GM18520 (cell line): ENCODE data around the gene ATXN1L.
"Not testable (repeated sequence)": the region's sequence is repeated elsewhere in the genome, so short reads cannot be mapped to it uniquely, and the experiment has no call there.

Experiments
- ATAC-seq: cut with Tn5 transposase; IDR thresholded peaks from one replicate; pipeline ENCODE4 v1.9.1; 2021; ENCODE audit not compliant: unreplicated experiment

The ATXN1L gene

DNA sequence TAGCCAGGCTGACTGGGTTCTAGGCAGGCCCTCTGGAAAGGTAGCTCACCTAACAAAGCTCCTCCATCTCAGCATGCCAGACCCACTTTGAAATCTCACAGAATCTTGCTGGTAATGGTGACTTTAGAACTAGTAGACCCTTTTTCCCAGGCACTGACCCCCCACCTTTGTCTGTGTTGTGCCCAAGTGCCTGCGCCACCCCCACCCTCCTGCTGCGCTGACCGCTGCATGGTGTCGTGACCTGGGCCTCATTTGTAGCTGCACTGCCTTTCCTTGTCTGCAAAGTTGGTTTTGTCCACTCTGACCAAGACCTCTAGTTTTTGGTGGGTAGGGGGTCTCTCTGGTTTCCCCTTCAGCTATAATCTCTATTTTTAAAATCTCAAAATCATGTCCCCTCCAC is 6.8 kb downstream of the ATXN1L start:
- no peak for ATAC-seq

DNA sequence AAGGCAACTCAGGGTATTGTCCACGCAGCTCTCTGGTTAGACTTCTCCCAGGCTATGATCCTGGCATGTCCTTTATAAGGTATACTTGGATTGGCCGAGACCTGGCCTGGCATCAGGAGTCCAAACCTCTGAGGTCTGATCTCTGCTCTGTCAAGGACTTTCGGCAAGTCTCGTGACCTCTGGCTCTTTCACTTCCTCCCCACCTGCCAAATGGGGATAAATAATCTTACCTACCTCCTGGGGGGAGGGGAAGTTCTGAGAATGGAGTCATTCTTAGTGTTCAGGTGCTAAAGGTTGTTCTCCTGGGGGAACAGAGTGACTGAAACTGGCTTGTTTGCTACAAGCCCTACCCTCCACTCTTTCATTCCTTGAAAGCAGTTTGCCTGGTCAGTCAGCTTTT is 7.6 kb downstream of the ATXN1L start:
- ATAC-seq, result no peak

DNA sequence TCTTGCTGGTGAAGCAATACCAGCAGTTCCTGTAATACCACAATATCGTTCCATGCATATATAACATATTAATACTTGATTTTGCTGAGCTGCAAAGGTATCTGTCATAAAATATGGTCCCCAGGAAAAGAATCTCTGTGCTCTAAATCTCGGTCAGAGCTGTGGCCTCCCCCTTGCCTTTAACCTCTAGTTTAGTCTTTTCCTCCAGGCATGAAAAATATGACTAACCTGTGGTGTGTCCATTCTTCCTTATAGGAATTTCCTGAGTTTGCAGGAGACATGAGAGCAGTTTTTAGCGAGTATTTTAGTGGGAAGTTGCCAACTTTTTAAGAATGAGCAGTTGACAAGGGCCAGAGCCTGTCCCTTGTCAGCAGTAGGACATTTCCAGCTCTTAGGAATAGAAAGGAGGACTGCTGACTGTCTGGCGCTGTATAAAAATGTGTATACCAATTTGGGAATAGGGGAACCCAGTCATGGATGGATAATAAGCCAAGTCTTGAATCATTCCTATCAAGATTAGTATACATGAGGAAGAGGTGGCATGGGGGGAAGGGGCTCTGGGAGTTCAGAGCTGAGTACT is 8.7 kb downstream of the ATXN1L start:
- no peak for ATAC-seq

DNA sequence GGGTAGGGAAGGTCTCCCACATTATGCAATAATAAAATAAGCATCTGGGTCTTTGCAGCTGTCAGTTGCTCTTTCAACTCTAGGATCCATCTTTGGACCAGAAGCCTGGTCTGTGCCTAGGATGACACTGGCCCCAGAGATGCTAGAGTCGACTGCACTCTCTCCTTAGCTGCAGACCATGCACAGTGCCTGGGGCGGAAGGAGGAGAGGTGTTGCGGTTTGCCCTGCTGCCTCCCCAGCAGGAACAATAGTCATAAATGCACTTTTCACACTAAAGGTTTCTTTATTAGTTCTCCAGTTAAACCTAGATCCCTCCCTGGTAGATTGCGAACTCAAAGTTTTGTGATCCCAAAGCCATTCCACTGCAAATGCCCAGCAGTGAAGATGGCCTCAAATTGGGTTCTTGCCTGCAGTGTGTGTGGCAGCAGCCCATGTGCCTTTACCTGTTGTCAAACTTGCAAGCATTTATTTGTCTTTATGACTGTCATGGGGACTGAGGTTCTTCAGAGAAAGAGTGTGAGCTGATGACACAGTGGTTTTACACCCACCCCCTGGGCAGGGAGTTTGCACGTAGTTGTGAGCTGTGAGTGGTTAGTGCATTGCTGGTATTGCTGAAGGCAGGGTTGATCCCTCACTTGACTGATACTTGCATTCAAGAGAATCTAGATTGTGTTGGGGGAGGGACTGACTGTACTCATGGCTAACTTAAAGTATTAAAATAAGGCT is 10.3 kb downstream of the ATXN1L start:
- no peak for ATAC-seq

DNA sequence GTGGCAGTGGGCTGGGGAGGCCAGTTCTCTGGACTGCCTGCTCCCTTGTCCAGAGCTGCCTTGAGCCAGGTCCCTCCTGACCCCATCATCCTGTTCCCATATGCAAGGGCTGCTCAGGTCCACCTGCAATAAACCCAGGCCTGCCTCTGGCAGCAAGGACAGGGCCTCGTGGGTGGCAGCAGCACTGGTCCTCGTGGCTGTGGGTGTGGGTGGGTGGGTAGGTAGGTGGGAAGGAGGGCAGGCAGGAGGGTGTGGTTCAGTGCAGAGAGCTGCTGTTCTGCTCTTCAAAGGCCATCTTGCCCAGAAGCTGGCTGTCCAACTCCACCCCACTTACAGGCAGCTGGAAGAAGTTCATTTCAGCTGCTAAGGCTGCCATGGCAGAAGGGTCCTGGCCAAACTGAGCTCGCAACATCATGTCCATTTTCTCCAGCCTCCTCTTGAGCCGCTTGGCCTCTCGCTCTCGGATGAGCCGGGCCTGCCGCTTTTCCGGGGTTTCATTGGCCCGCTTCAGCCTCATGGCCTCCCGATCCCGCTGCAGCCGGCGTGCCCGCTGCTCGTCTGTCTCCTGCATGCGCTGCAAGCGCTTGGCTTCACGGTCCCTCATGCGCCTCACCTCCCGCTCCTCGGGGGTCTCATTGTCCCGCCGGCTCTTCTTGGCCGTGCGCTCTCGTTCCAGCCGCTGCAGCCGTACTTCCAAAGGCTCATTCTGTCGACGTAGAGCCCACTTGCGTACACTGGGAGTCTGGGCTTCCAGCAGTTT is 14.2 kb downstream of the ATXN1L start:
- no peak for ATAC-seq

DNA sequence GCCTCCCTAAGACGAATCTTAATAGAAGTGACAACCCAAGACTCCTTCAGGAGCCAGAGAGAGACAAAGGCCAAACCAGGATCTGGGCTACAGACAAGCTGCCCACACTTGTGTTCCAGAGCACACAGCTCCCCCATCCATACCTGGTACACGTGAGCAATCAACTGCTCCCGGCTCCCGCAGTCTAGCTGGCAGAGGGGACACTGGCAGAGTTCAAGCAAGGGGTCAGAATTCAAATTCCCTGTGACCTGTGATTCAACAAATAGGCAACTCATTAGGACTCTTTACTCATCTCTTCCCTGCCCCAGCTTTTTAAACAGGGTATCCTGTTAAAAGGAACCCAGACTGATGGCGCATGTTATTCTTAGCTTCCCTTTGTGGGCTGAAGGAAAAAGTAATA is 18.2 kb downstream of the ATXN1L start:
- ATAC-seq, result no peak

DNA sequence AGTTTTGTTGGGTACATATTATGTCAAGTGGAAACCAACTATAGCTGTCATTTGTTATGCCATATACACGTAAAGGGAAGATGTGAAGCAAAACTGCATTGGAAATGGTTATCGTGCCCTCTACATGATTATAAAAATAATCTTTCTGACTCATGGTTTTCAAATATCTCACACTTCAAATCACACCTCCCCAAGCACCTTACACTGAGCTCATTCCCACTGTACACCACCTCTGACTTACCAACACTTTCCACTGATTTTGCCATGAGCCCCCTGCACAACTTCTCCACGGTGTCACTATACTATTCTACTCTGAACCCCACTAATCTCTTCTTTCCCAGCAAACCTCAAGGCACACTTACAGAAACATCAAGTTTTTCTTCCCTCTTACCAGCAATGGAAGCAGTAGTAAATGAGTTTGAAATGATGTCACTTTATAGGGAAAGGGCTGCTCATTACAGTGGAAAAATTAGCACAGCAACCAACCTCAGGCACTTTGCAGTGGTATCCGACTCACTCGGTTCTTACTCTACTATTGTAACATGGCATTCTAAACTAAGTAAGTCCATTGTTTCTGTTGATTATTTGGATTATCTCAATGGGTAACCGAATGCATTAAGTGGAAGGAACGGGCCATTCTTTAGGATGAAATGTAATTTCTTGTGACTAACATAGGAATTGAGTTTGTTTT is 19.5 kb downstream of the ATXN1L start:
- ATAC-seq, result no peak

DNA sequence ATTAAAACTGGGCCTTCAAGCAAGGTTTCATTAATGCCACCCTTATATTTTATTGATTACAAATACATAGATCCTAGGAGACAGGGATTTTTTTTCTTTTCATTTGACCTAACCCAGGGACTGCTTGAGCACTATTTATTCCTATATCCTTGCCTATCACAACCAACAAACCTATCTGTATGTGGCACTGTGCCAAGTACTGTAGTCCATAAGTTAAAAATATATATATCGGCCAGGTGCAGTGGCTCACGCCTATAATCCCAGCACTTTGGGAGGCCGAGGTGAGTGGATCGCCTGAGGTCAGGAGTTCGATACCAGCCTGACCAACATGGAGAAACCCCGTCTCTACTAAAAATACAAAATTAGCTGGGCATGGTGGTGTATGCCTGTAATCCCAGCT is 21.4 kb downstream of the ATXN1L start:
- ATAC-seq, result not testable (repeated sequence)

DNA sequence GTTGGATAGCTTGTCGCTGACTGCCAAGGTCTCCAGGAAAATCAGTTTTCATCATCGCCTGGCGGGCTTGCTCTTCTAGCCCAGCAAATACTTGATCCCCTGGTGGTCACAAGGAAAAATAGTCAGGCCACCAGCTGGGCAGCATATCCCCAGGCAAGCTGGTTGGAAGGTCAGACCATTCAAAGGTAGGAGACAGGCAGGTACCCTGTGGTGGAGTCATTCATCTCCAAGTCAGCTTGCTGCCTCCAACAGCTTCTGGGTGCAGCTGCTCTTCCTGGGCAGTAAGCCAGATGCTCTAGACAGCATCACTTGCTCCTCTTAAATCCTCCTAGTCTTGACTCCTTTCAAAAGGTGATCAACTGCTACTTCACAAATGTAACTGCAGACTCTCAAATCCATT is 22.2 kb downstream of the ATXN1L start:
- no peak for ATAC-seq

DNA sequence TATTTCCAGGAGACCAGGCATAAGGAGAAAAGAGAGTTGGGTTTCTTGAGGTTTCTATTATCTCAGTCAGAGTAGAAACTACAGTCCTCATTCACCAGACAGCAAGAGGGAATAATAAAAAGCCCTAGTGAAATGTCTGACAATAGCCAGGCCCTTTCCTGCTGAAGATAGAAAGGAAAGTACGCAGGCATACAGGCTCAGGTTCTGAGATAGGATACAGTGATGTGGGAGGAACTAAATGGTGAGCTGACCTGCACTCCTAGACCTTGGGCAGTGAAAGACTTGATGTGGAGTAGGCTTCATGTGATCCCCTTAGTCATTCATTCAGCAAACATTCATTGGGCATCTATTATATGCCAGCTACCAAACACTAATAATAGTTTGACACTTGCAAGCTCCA is 23.3 kb downstream of the ATXN1L start:
- ATAC-seq, result no peak

DNA sequence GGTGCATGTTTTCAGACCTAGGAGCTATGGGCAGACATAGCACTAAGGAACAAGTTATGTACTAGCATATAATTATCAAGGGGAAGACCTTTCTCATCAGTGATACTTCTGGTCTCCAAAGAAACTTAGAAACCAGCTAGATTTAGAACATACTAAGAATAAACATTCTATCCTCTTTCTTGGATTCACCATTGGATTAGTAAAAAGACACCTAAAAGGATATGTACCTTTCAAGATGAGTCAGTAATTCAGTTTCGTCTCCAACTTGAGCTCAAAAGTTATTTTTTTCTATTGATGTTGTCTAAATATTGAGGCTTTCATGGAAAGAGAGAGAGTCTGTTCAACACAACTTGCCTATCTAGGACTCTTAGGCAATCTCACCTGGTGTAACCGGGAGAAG is 25.0 kb downstream of the ATXN1L start:
- ATAC-seq, result no peak

DNA sequence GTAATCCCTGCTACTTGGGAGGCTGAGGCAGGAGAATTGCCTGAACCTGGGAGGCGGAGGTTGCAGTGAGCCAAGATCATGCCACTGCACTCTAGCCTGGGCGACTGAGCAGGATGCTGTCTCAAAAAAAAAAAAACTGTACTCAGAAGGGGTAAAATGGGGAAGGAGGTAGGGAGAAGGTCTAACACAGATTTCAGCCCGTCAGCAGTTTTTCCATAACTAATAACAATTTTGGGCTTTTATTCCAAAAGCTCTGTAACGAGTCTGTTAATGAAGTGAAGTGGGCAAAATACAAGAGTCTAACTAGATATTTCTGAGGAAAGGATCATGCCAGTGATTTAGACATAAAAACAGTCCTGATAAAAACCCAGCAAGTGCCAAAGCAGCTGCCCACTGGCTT is 27.4 kb downstream of the ATXN1L start:
- no peak for ATAC-seq

DNA sequence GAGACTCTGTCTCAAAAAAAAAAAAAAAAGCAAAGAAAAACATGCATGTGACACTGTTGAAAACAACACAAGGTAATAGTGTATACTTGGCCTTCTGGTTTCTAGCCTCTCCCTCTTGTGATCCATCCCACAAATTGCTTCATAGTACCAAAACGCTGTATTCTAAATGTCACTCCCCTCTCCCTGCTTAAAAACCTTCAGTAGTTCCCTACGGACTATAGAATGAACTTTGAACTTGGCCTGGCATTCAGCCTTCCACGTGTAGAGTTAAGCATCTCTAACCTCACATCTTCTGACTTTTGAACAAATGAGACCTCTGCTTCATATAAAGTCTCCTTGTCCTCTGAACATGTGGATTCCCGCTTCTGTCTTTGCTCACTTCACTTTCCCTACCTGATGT is 33.1 kb downstream of the ATXN1L start:
- no peak for ATAC-seq

DNA sequence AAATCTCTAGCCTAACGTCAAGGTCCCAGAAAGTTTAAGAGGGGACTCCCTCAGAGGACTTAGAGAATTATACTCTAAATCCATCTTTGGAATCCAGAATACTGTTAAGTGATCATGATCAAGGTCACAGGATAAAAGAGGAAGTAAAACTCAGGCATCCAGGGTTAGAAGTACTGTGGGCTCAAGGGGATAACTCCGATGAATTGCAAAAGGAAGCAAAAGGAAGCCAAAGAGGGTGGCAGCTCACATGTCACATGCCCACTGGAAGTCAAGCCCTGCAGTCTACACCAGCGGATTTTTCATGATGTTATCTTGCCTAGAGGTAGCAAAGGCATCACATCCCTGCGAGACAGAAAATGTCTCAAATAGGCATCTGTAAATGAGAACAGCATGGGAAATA is 34.4 kb downstream of the ATXN1L start:
- no peak for ATAC-seq

DNA sequence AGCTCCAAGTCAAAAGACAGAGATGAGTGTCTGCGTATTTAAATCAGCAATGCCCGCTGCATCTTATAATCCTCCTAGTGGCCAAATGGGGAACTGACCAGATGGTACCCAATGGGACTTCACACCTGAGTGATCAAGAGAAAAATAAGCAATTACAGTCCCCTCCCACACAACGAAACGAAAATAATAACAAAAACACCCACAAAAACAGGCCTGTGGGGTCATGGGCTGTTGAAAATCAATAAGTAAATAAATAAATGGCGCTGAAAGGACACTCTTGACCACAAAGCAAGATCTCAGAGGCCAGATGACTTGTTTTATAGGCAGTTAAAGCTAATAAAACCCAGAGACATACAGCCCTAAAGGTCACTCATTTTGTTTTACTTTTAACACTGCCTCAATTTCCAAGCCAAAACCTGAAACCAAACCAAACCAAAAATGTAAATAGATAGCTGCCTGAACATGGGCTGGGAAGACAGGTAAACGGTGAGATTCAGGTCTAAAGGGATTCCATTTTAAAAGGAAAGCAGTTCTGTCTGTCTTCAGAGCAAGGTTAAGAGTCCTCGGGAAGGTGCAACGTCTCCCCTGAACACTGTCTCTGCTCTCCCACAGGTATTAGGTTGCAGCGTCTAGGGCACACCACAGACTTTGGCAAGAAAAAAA is 36.9 kb downstream of the ATXN1L start:
- ATAC-seq, result peak; percentile 44

DNA sequence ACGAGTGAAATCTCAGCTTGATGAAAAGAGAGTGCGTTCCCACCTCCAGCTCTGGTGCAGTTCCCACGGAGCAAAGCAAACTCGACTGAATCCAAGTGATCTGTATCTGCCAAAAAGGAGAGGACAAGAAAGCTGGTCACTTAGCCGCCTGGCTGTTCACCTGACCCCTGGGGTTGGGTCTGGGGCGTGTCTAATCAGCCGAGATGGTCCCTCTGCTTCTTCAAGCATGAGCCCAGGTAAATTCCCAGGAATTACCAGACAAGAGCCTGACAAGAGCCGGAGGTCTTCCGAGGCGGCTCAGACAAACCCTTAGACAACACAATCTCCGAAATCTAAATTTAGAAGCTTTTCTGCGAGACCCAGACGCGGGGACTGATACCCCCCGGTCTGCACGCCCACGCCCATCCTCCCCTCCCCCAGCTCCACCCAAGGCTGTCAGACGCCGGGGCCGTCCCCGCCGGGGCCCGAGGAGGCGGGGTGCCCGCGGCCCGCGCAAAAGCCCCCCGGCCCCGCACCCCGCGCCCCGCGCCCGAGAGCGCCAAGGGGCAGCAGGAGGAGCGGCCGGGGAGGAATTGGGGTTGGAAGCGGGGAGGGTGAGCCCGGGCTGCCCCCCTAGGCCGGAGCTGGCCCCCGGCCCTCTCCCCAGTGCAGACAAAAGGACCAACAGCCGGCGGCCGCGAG is 37.5 kb downstream of the ATXN1L start:
- peak; percentile 27 for ATAC-seq

DNA sequence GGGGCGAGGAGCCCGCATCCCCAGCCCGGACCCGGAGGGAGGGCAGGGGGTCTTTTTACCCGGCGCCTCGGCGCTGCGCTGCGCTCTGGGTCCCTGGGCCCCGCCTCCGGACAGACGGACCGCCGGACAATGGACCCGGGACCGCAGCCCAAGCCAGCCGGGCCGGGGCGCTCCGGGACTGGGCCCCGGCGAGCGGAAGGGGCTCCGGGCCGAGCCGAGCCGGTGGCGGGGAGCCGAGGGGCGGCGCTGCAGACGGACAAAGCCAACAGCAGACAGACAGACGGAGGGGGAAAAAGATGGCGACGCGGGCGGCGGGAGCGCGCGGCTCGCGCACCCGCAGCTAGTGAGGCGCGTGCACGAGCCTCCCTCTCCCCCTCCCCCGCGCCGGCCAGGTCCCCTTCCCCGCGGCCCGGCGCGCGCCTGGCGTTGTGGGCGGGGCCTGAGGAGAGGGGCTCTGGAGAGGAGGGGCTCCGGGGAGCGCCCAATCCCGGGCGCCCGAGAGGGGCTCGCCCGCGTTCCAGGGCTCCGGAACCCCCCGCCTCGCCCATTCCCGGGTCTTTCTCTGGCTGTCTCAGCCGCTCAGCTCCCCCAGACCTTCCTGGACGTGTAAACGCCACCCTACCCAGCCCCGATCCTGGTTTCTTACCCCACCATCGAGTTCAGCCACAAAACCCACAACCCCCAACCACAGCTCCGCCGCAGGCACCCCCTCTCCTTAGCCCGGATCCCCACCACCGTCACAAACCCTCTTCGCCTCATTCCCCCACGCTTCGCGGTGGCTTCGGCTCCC is 38.3 kb downstream of the ATXN1L start, which contains the start of gene ZNF821:
Gene ZNF821 (minus strand): TSS at position 334 of the 790 bp plus-strand sequence. CDS start 4,236 bp downstream, outside the sequence.
- peak; percentile 29 for ATAC-seq

DNA sequence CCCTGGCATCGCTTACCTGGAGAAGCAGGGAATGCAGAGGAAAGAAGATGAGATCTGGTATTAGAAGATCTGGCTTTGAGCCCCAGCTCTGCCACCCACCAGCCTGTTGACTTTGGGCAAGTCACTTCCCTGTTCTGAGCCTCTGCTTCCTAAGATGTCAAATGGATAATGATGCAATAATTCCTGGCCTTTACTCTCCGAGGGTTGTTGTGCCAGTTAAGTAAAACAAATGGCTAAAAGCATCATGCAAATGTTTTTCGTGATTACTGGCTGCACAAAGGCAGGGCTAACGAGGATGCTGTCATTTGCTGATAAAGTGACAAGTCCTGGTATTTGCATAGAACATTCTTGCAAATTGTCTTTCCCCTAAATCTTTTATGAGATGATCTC is 39.5 kb downstream of the ATXN1L start:
- no peak for ATAC-seq

DNA sequence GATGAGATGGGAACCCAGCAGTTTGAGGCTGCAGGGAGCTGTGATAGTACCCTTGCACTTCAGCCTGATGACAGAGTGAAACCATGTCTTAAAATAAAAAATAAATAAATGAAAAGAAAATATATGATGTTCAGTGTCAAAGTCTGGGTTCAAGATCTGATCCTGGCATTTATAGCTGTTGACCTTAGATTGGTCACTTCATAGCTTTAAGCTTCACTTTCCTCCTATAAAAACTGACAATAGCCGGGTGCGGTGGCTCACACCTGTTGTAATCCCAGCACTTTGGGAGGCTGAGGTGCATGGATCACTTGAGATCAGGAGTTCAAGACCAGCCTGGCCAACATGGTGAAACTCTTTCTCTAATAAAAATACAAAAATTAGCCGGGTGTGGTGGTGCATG is 43.4 kb downstream of the ATXN1L start:
- no peak for ATAC-seq

DNA sequence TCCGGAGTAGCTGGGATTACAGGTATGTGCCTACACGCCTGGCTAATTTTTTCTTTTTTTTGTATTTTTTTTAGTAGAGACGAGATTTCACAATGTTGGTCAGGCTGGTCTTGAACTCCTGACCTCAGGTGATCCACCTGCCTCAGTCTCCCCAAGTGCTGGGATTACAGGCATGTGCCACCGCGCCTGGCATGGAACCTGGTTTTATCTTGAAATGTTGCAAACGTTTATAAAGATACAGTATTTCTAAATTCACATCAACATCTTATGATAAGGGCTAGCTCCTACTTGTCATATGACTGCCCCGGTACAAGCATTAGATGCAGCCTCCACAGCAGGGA is 48.1 kb downstream of the ATXN1L start:
- no peak for ATAC-seq
